Measurements from ENCODE around the gene ZNF827.

- no peak for TF ChIP-seq CTCF (IDR thresholded peaks at IDR 0.05)
- TF ChIP-seq POLR2A (IDR thresholded peaks at IDR 0.05): no peak
- TF ChIP-seq POLR2AphosphoS5 (IDR thresholded peaks at IDR 0.05): no peak
Measured at GRCh38 chr4:145828802-145829485, 109.7 kb downstream of the ZNF827 start.

Measured in gastroesophageal sphincter (tissue), 3 donors.